Measurements from ENCODE around the gene PRR3. TPM values are rescaled to one million over a fixed set of nuclear protein-coding genes. Genes with fewer than 3 reads are reported as not detected.
A peak's percentile ranks its signal among the peaks of the same experiment; 100 is the strongest.

PRR3 gene
- total RNA-seq, 1 donor from 2014 or later: 7.5 TPM

DNA sequence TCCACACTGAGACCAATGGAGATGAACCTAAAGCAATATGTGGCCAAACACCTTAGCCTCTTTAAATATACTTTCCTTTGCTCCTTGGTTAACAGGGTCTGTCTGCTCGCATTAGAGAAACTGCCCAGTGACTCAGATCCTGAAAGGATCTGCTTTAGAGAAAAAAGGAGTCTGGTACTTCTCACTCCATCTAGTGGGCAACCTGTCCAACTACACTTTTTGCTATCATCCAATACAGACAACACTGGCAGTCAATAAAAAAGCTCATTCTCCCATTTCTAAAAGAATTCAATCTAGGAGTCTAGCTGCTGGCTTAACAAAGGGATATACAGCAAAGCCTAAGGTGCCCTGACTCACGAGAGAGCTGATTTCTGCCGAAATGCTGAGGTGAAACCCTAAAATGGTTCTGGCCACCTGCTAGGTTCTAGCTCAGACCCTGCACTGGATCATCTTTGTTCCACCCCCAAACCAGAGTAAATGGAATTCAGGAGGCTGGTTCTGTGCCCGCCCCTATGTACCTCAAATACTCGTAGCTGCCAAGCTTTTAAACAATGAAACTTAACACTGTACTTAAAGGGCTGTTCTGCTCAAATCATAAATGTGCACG, 12.3 kb upstream of the PRR3 start:
- TF ChIP-seq, protein P1, sequence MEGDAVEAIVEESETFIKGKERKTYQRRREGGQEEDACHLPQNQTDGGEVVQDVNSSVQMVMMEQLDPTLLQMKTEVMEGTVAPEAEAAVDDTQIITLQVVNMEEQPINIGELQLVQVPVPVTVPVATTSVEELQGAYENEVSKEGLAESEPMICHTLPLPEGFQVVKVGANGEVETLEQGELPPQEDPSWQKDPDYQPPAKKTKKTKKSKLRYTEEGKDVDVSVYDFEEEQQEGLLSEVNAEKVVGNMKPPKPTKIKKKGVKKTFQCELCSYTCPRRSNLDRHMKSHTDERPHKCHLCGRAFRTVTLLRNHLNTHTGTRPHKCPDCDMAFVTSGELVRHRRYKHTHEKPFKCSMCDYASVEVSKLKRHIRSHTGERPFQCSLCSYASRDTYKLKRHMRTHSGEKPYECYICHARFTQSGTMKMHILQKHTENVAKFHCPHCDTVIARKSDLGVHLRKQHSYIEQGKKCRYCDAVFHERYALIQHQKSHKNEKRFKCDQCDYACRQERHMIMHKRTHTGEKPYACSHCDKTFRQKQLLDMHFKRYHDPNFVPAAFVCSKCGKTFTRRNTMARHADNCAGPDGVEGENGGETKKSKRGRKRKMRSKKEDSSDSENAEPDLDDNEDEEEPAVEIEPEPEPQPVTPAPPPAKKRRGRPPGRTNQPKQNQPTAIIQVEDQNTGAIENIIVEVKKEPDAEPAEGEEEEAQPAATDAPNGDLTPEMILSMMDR (IDR thresholded peaks at IDR 0.05): peak; percentile 74
- Histone ChIP-seq H3K9me3 (no peaks in the 10 kb centered on the region), H3K36me3 (peaks cover 48% of the 10 kb centered on the region), H3K4me3 (no peak overlapping the region), H3K27me3 (ENCODE audit: low read depth) (no peaks in the 10 kb centered on the region), H3K4me1 (peaks cover 31% of the 10 kb centered on the region), H3K27ac (no peak overlapping the region)
- ATAC-seq (peak; percentile 64 to 70), DNase-seq (no peak)
- intact Hi-C loops (cut with DNase I): loop anchor here (10.0 kb wide), 1 partner anchor 60 kb away; the partner anchor contains the start of gene HLA-E

DNA sequence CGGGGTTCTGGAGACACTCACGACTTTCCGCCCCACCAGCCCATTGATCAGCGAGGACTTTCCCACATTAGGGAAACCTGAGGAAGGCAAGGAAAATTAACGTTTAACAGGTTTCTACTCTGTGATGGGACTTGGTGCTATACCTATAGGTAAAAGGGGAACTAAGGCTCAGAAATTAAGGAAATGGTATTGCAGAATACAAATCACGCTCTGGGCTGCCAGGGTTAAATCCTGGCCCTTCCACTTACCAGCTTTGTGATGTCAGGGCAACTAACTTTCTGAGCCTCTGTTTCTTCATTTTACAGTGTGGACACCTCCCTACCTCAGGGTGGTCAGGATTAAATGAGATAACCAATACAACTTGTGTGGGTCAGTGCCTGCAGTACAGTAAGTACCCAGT, 9.6 kb upstream of the PRR3 start:
- no peak for ATAC-seq
- DNase-seq: no peak
- H3K4me3 ChIP-seq: no peak overlapping the region
- peaks cover 75% of the 10 kb centered on the region for H3K36me3 ChIP-seq
- no peaks in the 10 kb centered on the region for H3K9me3 ChIP-seq
- no peak overlapping the region for H3K27ac ChIP-seq
- H3K4me1 ChIP-seq: peaks cover 22% of the 10 kb centered on the region
- H3K27me3 ChIP-seq (ENCODE audit: low read depth): no peaks in the 10 kb centered on the region
- TF ChIP-seq, protein P1 (IDR thresholded peaks at IDR 0.05): no peak
- intact Hi-C loops (cut with DNase I): loop anchor here (10.0 kb wide), 1 partner anchor 63 kb away; the partner anchor contains the start of gene HLA-E

DNA sequence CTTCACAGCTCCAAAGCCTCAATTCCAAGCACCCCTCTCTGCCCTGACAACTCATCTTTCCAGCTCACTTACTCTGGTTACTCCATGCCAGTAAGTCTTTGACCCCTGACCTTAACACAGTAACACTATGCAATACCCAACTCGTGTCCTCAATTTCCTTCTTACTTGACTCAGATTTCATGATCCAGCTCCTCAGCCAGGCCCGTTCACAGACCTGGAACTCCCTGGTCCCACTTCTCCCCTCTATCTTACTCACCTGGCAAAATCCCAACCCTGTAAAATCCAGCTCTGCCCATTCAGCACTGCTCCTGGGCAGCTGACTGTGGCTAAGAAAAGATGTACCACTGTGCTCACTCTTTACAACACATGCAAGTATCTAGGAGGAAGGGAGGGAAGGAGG, 8.7 kb upstream of the PRR3 start:
- H3K27ac ChIP-seq: no peak overlapping the region
- no peaks in the 10 kb centered on the region for H3K9me3 ChIP-seq
- intact Hi-C loops (cut with DNase I): loop anchor here (10.0 kb wide), 1 partner anchor 64 kb away; the partner anchor contains the start of gene HLA-E
- TF ChIP-seq, protein P1 (IDR thresholded peaks at IDR 0.05): no peak
- ATAC-seq (no peak), DNase-seq (no peak)
- no peak overlapping the region for H3K4me3 ChIP-seq
- no peaks in the 10 kb centered on the region for H3K27me3 ChIP-seq (ENCODE audit: low read depth)
- H3K4me1 ChIP-seq: peaks cover 13% of the 10 kb centered on the region
- H3K36me3 ChIP-seq: peaks cover 84% of the 10 kb centered on the region

DNA sequence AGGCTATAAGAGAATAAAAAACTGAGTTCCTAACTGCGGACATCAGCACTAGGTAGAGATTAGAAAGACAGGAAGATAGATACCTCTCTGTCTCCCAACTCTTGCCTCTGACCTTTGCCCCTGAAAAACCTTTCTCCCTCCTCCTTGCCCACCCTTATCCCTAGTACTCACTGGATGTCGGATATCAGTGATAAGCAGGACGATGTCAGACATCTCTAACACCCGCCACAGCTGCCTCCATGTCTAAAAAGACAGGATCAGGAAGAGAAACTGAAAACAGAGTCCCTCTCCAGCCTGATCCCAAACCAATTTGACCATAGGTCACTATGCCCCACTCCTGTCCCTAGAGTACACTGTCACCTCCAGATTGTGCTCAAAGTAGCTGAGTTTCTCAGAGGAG, 2.7 kb upstream of the PRR3 start:
- peaks cover 24% of the 10 kb centered on the region for H3K4me1 ChIP-seq
- DNase-seq: no peak
- H3K27me3 ChIP-seq (ENCODE audit: low read depth): no peaks in the 10 kb centered on the region
- peak overlapping the region; percentile 92 for H3K4me3 ChIP-seq
- no peaks in the 10 kb centered on the region for H3K9me3 ChIP-seq
- peak overlapping the region; percentile 98 for H3K27ac ChIP-seq
- intact Hi-C loops (cut with DNase I): no loop called here
- ATAC-seq: no peak
- TF ChIP-seq, protein P1 (IDR thresholded peaks at IDR 0.05): no peak
- H3K36me3 ChIP-seq: peaks cover 52% of the 10 kb centered on the region

DNA sequence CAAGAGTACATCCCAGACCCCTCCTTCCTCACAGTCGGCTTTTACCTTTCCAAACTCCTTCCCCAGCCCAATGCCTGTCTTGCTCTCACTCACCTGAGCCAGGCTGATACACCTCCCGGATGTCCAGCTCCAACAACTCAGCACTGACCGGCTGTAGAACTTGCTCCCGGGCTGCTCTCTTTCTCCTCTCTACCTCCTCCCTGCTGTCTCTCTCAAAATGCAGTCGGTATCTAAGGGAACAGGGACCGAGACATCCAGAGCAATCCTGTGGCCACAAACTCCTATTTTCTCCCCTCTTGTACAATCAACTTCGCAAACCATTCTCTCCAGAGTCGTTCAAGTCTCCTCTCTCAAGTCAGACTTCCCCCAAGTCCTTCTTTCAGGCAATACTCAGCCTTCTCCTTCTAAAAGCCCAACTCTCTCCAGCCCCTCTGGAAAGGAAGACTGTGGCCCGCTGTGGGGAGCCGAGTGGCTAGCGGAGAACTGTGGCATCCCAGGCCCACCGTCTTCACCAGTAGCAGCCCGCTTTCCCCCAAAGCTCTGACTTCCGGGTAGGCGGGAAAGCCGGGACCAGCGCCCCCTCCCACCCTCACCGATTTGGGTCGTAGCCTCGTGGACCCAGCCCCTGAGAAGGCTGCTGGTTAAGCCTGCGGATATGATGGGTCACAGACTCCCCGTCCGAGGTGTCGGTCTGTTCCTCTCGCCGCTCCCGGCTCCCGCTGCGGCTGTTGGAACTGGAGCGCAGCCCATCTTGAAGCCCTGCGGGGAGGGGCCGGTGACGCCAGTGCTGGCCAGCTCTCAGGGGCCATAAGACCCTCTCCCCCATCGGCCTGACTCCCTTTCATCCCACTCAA, 1.9 kb upstream of the PRR3 start:
- intact Hi-C loops (cut with DNase I): no loop called here
- DNase-seq (peak; percentile 65), ATAC-seq (peak; percentile 14 to 20)
- Histone ChIP-seq H3K4me3 (peak overlapping the region; percentile 92), H3K4me1 (peaks cover 24% of the 10 kb centered on the region), H3K27ac (peak overlapping the region; percentile 98), H3K27me3 (ENCODE audit: low read depth) (no peaks in the 10 kb centered on the region), H3K36me3 (peaks cover 45% of the 10 kb centered on the region), H3K9me3 (no peaks in the 10 kb centered on the region)
- TF ChIP-seq, protein P1 (IDR thresholded peaks at IDR 0.05): no peak

Measured in lower lobe of right lung (tissue), 2 donors.